Gastroesophageal sphincter (tissue), 4 donors: Measurements from ENCODE around the gene PNCK. TPM values are rescaled to one million over a fixed set of nuclear protein-coding genes. Genes with fewer than 3 reads are reported as not detected.

Experiments
- ATAC-seq: fragments of 150-250 bp; one replicate; pipeline ENCODE4 v1.9.1; 2016; ENCODE audit warnings: mild to moderate bottlenecking, moderate library complexity
- H3K27ac ChIP-seq, 4 donors: fragments of 200-600 bp; sonication (generic) in 3 of 4; 1 replicate in 3 of 4; 2 replicates in 1 of 4; pipeline ENCODE4 v1.5.1; 2016 to 2019
- H3K27me3 ChIP-seq: fragments of 200-600 bp; sonication (generic); one replicate; pipeline ENCODE4 v1.5.1; 2019
- H3K36me3 ChIP-seq, 2 donors: fragments of 200-600 bp; sonication (generic); one replicate each; pipeline ENCODE4 v1.5.1; 2019; ENCODE audit warnings: control low read depth in 1 of 2
- H3K4me1 ChIP-seq, 3 donors: fragments of 200-600 bp; sonication (generic); 1 replicate in 2 of 3; 2 replicates in 1 of 3; pipeline ENCODE4 v1.5.1; 2016 to 2019; ENCODE audit warnings: control low read depth in 2 of 3
- H3K4me3 ChIP-seq, 2 donors: fragments of 200-600 bp; sonication (generic); one replicate each; pipeline ENCODE4 v1.5.1; 2019; ENCODE audit warnings: mild to moderate bottlenecking in 1 of 2, moderate library complexity in 1 of 2
- H3K9me3 ChIP-seq, 3 donors: fragments of 200-600 bp; sonication (generic); one replicate each; pipeline ENCODE4 v1.5.1; 2017 to 2019; ENCODE audit warnings: control low read depth in 2 of 3
- EP300 ChIP-seq: sonication (generic); formaldehyde crosslinking; IDR thresholded peaks from one replicate; pipeline ENCODE4 v1.6.1; 2017; ENCODE audit warnings: antibody characterized with exemption, mild to moderate bottlenecking
- POLR2A ChIP-seq, 2 donors: fragments of 450-650 bp; IDR thresholded peaks; one replicate each; pipeline ENCODE4 v1.6.1; 2017; ENCODE audit warnings: antibody characterized with exemption in 2 of 2, mild to moderate bottlenecking in 2 of 2, moderate library complexity in 1 of 2
- POLR2AphosphoS5 ChIP-seq: sonication (generic); formaldehyde crosslinking; IDR thresholded peaks from one replicate; pipeline ENCODE4 v1.6.1; 2017; ENCODE audit warnings: antibody characterized with exemption
- WGBS, 2 donors: methylation state at CpG; one replicate each; pipeline ENCODE4 v1.1.5; 2018; ENCODE audit warnings: low coverage in 1 of 2; 5-methylcytosine and 5-hydroxymethylcytosine counted together
- total RNA-seq, 4 donors: library from RNA; depleted of rRNA; stranded (reverse); fragments of >200 nt; gene quantifications; one replicate each; pipeline ENCODE4 v1.1.0, GENCODE V29; 2016
- TF ChIP-seq, protein P1 (sequence below), 4 experiments: fragments of 200-600 bp in 2 of 4; fragments of 450-650 bp in 2 of 4; sonication (generic) in 1 of 4; IDR thresholded peaks; one replicate each; pipeline ENCODE4 v1.5.1; 2017 to 2019; ENCODE audit warnings: antibody characterized with exemption in 4 of 4, mild to moderate bottlenecking in 2 of 4, moderate library complexity in 2 of 4

PNCK gene
- total RNA-seq, 4 donors from 2014 or later = 14.4 to 55.9 (median 30.1) TPM

DNA sequence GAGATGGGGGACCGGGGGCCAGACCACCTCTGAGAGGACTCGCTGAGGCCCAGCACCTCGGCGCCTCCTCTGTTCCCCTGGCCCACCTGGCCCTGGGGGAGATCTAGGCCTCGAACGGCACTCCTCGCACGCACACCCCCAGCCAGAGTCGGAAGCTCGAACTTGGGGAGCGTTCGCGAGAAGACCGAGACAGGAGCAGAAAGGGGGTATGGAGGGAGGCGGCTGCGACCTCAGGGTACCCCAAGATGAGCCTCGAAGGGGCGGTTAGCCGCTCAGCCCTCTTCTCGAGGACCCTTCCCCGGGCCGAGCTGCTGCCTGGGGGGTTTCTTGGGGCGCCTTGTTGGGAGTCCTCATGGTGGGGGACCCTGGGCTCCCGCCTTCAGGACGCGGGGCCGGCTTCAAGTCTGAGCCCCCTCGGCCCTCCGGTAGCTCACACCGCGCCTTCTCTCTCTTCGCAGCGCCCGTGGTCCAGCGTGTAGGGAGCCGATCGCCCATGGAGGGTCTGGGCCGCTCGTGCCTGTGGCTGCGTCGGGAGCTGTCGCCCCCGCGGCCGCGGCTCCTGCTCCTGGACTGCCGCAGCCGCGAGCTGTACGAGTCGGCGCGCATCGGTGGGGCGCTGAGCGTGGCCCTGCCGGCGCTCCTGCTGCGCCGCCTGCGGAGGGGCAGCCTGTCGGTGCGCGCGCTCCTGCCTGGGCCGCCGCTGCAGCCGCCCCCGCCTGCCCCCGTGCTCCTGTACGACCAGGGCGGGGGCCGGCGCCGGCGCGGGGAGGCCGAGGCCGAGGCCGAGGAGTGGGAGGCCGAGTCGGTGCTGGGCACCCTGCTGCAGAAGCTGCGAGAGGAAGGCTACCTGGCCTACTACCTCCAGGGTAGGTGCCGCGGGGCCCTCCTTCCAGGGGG, 25.9 kb downstream of the PNCK start:
- no peak overlapping the region for H3K27ac ChIP-seq
- WGBS, 2 donors = no CpG with 5 or more reads among the region's 85 CpGs
- TF ChIP-seq, protein P1, sequence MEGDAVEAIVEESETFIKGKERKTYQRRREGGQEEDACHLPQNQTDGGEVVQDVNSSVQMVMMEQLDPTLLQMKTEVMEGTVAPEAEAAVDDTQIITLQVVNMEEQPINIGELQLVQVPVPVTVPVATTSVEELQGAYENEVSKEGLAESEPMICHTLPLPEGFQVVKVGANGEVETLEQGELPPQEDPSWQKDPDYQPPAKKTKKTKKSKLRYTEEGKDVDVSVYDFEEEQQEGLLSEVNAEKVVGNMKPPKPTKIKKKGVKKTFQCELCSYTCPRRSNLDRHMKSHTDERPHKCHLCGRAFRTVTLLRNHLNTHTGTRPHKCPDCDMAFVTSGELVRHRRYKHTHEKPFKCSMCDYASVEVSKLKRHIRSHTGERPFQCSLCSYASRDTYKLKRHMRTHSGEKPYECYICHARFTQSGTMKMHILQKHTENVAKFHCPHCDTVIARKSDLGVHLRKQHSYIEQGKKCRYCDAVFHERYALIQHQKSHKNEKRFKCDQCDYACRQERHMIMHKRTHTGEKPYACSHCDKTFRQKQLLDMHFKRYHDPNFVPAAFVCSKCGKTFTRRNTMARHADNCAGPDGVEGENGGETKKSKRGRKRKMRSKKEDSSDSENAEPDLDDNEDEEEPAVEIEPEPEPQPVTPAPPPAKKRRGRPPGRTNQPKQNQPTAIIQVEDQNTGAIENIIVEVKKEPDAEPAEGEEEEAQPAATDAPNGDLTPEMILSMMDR (IDR thresholded peaks at IDR 0.05) = no peak
- TF ChIP-seq EP300 = no peak
- TF ChIP-seq POLR2A (IDR thresholded peaks at IDR 0.05) = no peak
- no peak for TF ChIP-seq POLR2AphosphoS5
- H3K4me1 ChIP-seq = peaks cover 0 to 35% (median 6%) of the 10 kb centered on the region in 3 donors
- ATAC-seq = no peak
- H3K9me3 ChIP-seq = no peaks in the 10 kb centered on the region
- peak overlapping the region in 1 of 2 donors; percentile 33 for H3K4me3 ChIP-seq
- no peaks in the 10 kb centered on the region for H3K36me3 ChIP-seq
- H3K27me3 ChIP-seq = peaks cover 73% of the 10 kb centered on the region

GRCh38 chrX:153646620-153647373, 26.8 kb downstream of the PNCK start, which contains the start of gene DUSP9:
DUSP9 (plus strand) TSS chrX:153647203; CDS start chrX:153647954, 751 bp downstream.
- no peaks in the 10 kb centered on the region for H3K9me3 ChIP-seq
- ATAC-seq = no peak
- no peaks in the 10 kb centered on the region for H3K36me3 ChIP-seq
- H3K27ac ChIP-seq = no peak within 1 kb of the TSS
- peak within 1 kb of the TSS in 1 of 2 donors; percentile 33 for H3K4me3 ChIP-seq
- peaks cover 0 to 44% (median 10%) of the 10 kb centered on the region in 3 donors for H3K4me1 ChIP-seq
- WGBS, 2 donors = no CpG with 5 or more reads among the region's 53 CpGs
- TF ChIP-seq, protein P1 (IDR thresholded peaks at IDR 0.05) = no peak
- no peak for TF ChIP-seq POLR2AphosphoS5
- no peak for TF ChIP-seq EP300
- no peak for TF ChIP-seq POLR2A (IDR thresholded peaks at IDR 0.05)
- H3K27me3 ChIP-seq = peaks cover 83% of the 10 kb centered on the region

DNA sequence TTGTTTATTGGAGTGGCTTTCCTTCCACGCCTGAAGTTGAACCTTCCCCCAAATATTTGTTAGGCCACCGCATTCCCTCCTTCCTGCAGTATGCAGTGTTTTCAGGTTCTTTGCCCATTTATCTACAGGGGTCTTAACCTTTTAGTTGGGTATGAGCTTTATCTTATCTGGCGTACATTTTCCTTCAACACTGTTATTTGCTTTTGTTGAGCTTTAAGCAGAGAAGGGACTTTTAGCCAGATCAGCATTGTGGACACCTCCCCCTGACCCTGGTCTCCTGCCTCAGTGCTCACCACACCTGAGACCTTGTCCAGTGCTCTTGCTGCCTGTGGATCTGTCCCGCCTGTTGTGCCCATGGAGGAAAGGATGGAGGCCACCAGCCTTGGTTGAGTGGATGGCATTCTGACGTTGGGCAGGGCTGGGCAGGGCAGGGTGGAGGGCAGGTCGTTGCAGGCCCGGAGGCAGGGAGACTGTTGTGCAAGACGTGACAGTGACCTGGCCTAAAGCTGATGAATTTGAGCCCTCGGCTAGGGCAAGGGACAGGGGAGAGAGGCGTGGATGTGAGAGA, 27.6 kb downstream of the PNCK start:
- H3K27ac ChIP-seq = no peak overlapping the region
- no peaks in the 10 kb centered on the region for H3K36me3 ChIP-seq
- WGBS, 2 donors = 55 to 66% methylated on average over 8 of the region's 10 CpGs
- no peak overlapping the region for H3K4me3 ChIP-seq
- H3K9me3 ChIP-seq = no peaks in the 10 kb centered on the region
- peaks cover 0 to 47% (median 10%) of the 10 kb centered on the region in 3 donors for H3K4me1 ChIP-seq
- TF ChIP-seq, protein P1 (IDR thresholded peaks at IDR 0.05) = no peak
- TF ChIP-seq POLR2A (IDR thresholded peaks at IDR 0.05) = no peak
- no peak for TF ChIP-seq EP300
- TF ChIP-seq POLR2AphosphoS5 = no peak
- H3K27me3 ChIP-seq = peaks cover 90% of the 10 kb centered on the region
- no peak for ATAC-seq

DNA sequence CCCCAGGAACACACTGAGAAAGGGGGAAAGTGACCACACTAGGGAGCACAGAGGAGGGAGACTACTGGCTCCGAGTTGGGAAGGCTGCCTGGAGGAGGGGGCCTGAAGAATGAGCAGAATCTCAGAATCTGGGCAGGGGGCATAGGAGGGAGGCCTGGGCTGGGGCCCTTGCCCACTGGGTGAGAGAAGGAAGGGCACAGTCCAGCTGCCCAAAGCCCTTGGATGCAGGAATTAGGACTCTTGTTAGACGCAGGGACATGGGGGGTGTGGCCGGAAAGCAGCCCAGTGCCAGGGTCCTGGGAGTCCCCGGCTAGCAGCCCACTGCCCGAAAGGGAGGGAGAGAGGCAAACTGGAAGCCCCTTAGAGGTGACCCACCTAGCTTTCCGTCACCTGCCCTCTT, 28.5 kb downstream of the PNCK start:
- H3K27me3 ChIP-seq = peaks cover 93% of the 10 kb centered on the region
- no peak for TF ChIP-seq POLR2AphosphoS5
- TF ChIP-seq, protein P1 (IDR thresholded peaks at IDR 0.05) = no peak
- TF ChIP-seq POLR2A (IDR thresholded peaks at IDR 0.05) = no peak
- TF ChIP-seq EP300 = no peak
- 0 to 50% methylated on average over 1 to 2 of the region's 6 CpGs for WGBS, 2 donors
- ATAC-seq = no peak
- peaks cover 0 to 47% (median 10%) of the 10 kb centered on the region in 3 donors for H3K4me1 ChIP-seq
- H3K4me3 ChIP-seq = no peak overlapping the region
- no peaks in the 10 kb centered on the region for H3K9me3 ChIP-seq
- H3K27ac ChIP-seq = no peak overlapping the region
- no peaks in the 10 kb centered on the region for H3K36me3 ChIP-seq
